NCI-H526 (cell line): ENCODE data around the gene GTF2I.
"Not testable (repeated sequence)": the region's sequence is repeated elsewhere in the genome, so short reads cannot be mapped to it uniquely, and the experiment has no call there.

Experiments
- DNase-seq, 2 experiments: peaks; one replicate each; lab custom pipeline; 2025; lab: John Stamatoyannopoulos, UW

The GTF2I gene

DNA sequence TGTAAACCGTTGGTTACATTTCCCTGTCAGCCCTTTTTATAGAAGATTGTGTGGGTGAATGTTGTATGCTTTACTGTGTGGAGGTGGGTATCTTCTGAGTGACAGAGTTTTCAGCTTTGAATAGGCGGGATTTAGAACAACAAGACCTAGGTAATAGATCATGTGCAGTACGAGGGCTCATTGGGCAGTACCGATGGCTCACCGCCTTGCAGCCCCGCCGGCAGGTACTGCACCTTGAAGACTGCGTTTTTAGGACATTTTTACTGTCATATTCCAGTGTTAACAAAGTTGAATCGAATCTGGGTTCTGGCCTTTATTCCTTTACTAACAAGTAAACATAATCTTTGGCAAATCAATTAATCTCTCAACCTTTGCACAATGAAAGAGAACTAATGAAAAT, 60.4 kb downstream of the GTF2I start:
- no peak for DNase-seq

- DNase-seq = no peak
These were observed 60.8 kb downstream of the GTF2I start for GRCh38 chr7:74718336-74718735.

- DNase-seq = no peak
These were observed 64.6 kb downstream of the GTF2I start for GRCh38 chr7:74722153-74722552.

DNA sequence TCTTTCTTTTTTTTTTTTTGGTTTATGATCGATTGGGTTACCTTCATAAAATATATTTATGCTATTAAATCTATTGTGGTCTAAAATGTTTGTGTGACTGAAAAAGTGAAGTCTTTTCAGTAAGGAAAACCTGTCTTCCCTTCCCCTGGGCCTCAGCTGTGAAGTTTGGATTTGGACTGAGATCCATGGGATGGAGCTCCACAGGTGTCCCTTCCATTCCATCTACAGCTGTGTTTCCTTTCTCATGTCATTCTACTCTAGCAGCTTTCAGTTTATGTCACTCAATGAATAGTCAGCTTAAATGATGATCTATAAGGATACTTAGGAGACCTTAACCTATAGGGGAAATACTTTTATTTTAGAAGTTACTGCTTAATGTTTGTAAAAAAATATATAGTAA, 68.3 kb downstream of the GTF2I start:
- DNase-seq = no peak

- no peak for DNase-seq
These were observed 69.0 kb downstream of the GTF2I start for GRCh38 chr7:74726309-74727101.

DNA sequence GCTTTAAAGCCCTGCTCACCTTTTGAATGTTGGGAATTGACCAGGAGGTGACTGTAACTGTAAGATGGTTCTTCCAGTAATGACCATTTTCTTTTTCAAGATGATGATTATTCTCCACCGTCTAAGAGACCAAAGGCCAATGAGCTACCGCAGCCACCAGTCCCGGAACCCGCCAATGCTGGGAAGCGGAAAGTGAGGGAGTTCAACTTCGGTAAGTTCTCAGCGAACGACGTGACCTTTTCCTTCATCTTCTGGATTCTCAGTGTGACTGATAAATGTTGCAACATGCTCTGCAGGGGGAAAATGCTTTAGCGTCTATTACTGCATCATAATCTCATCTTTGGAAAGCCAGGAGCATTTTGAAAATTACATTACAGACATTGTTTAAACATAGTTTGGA, 71.2 kb downstream of the GTF2I start:
- DNase-seq = not testable (repeated sequence)

- not testable (repeated sequence) for DNase-seq
These were observed 72.7 kb downstream of the GTF2I start for GRCh38 chr7:74730186-74730585.

DNA sequence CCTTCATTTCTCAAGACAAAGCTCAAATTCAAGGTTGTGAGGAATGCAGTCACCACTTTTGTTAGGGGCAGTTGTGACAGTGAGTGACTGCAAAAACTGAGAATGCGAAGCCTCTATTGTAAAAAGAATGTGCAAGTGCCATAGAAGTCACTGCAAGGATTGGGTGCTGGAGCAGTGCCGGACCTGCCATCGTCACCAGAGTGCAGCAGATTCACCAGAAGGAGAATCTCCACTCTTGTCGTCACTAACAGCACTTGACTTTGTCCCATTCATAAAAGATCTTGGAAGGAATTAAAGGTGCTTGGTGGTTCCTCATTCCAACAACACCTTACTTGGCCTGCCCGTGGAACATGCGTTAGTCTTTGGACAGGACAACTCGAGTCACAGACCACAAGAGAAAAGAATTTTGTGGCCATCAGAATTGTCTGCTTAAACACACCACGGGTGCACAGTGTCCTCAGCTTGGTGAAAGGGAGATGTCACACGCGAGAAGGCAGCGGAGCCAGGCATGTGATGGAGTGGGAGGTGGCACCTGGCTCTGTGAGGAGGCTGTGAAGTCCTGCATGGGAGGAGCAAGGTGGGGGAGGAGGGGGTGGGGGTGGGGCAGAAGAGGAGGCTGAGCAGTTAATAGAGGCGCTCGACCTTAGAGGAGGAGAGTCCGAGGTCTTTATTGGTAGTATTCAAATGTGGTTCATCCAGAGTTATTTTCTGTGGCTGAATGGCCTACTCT, 82.6 kb downstream of the GTF2I start:
- not testable (repeated sequence) for DNase-seq

DNA sequence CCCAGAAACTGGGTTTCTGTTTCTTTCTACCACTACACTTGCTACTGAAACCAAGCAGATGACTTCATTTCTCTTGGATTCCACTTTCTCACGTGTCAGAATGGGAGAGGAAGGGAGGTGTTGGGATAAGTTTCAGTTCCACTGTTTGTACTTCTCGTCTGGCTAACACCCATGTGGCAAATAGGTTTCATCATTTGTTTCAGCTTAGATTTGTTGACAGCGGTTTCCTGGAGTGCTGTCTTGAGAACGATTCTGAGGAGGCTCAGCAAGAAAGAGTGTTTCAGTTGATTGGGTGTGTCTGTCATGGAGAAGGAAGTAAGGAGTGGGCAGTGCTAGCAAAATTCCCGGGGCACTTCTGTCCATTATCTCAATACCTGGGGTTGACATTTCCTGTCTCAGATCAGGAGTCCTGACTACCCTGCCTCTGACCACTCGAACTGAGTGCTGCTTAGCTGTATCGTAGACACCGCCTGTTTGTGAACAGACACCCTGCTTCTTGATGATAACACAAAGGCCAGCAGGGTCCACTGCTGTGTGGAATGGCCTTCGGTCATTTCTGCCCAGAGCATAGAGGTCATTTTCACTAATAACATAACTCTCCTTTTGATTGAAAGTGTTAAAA, 86.5 kb downstream of the GTF2I start:
- not testable (repeated sequence) for DNase-seq

DNA sequence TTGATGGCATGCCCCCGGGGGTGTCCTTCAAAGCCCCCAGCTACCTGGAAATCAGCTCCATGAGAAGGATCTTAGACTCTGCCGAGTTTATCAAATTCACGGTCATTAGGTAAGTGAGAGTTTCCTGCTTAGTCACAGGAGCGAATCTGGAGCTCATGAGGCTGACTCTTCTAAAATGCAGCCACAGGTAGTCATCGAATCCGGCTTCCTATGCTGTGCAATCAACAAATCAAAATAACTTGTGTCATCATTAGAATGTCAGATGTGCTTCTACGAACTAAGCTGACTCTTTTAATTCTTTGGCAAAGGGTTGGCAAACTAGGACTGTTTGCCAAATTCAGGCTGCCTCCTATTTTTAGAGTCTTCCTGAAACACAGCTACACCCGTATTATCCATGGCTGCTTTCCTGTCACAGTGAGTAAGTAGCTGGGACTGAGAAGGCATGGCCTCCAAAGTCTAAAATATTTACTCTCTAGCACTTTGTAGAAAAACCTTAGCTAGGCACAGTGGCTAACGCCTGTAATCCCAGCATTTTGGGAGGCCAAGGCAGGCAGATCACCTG, 96.5 kb downstream of the GTF2I start:
- DNase-seq = not testable (repeated sequence)

- DNase-seq = not testable (repeated sequence)
These were observed 99.2 kb downstream of the GTF2I start for GRCh38 chr7:74756673-74757072.

GRCh38 chr7:74758268-74758667, 100.8 kb downstream of the GTF2I start:
- not testable (repeated sequence) for DNase-seq

- DNase-seq = not testable (repeated sequence)
These were observed 101.5 kb downstream of the GTF2I start for GRCh38 chr7:74758982-74759381.

DNA sequence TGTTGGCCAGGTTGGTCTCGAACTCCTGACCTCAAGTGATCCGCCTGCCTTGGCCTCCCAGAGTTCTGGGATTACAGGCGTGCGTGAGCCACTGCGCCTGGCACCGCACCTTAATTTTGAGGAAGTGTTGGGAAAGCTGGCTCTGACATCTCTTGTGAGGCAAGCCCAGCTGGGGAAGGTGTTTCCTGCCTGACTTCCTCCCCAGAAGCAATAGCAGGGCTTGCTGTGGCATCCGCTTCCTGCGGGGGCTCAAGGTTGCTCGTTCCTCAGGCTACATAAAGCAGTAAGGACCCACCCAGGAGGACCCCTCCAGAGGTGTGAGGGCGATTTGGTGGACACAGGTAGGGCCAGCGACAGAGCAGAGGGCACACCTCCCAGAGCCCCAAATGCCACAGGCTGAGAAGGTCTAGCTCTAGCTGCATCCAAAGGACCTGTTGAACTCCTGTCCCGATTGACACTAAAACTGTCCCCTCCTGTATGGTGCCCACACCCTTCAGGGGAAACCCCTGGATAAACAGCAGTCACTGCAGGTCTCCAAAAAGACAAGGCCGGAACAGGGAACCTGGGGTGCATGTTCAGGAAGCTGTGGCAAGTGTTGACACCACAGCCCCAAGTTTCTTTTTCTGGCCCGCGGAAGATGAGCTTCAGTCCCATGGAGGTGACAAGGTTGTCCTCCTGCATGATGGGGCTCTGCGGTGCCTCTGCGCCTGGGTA, 107.8 kb downstream of the GTF2I start:
- not testable (repeated sequence) for DNase-seq

GRCh38 chr7:74766509-74766908, 109.0 kb downstream of the GTF2I start:
- DNase-seq = not testable (repeated sequence)

DNA sequence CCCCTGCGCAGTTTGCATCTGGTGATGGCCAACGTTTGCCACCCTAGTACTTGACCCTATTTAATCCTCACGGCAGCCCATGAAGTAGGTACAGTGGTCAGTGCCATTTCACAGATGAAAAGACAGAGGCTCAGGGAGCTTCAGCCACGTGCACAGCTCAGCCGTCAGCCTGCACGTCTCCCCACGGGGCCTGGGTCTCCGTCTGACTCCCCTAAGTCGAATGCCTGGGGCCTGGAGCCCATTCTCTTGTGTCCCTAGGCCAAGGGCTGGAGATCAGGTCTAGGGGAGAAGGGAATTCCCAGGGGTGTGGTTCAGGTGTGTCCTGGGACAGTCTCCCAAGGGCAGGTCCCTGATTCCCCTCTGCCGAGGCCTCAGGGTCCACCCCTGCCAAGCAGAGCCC, 109.5 kb downstream of the GTF2I start:
- not testable (repeated sequence) for DNase-seq

DNA sequence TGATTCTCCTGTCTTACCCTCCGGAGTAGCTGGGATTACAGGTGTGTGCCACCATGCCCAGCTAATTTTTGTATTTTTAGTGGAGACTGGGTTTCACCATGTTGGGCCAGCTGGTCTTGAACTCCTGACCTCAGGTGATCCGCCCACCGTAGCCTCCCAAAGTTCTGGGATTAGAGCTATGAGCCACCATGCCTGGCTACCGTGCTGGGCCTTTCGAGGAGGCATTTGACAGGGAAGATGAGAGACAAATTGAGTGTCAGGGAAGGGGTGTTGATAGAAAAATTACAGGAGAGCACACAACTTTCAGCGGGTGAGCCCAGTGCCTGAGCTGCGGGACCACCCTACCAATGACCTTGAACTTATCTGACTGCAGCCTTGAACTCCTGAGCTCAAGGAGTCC, 112.5 kb downstream of the GTF2I start:
- not testable (repeated sequence) for DNase-seq

DNA sequence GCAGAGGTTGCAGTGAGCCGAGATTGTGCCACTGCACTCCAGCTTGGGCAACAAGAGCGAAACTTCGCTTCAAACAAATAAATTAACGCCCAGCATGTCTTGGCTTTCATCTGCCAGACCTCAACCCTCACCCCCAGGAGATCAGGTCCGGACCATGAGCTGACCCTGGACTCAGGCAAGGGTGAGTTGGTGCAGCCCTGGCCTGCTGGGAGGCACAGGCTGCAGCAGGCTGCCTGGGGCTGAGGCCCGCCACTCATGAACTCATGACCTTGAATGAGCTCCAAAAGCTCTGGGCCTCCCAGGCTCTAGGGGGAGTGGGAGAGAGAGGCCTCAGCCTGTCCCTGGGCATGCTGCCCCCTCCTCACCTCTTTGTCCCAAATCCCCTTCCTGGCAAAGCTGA, 114.6 kb downstream of the GTF2I start:
- not testable (repeated sequence) for DNase-seq

DNA sequence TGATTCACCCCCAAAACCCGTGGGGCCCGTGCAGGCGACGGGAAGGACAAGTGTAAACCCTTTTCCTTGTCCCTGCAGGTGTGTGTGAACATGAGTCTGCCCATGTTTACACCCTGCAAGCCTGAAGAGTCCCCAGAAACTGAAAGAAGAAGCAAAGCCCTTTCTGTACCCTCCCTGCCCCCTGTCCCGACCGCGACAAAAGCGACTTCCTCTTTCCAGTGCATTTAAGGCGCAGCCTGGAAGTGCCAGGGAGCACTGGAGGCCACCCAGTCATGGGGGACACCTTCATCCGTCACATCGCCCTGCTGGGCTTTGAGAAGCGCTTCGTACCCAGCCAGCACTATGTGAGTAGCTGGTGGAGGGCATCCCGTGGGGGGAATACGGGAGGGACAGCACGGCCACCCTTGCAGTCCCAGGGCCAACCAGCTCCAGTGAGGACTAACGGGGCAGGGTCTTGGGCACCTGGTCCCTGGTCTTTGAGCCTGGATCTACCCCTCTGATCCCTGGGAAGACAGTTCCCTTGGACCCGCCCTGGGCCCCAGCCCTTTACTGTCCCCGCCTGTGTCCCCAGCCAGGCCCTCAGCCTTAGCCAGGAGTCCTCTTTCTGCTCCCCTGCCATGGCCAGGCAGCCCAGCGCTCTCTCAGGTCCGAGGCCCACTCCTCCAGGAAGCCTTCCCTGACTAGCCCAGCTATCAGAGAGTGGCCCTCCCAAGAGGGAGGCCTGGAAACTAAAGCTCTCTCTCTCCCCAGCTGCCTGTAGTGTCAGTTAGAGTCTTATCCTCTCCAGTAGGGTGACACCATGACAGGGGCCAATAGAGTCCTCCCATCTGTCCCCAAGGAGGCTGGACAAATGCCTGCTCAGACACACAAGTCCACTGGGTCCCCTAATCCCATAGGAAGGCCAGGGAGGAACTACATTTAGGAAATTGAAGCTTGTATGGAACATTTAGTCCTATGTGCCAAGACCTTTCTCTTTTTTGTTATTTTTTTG, 116.5 kb downstream of the GTF2I start, which contains the start of gene NCF1:
NCF1 (plus strand) TSS at position 252 of the 991 bp plus-strand sequence; CDS start at position 273, 21 bp downstream.
- DNase-seq = not testable (repeated sequence)

GRCh38 chr7:74775111-74775510, 117.6 kb downstream of the GTF2I start:
- not testable (repeated sequence) for DNase-seq
